Measurements from ENCODE around the gene NELFB. TPM values are rescaled to one million over a fixed set of nuclear protein-coding genes. Genes with fewer than 3 reads are reported as not detected.

The NELFB gene
- total RNA-seq, 3 donors from 2014 or later (not counting 1 experiment from before 2014, with no cell fraction given) = 42.9 to 53.8 (median 52.6) TPM

DNA sequence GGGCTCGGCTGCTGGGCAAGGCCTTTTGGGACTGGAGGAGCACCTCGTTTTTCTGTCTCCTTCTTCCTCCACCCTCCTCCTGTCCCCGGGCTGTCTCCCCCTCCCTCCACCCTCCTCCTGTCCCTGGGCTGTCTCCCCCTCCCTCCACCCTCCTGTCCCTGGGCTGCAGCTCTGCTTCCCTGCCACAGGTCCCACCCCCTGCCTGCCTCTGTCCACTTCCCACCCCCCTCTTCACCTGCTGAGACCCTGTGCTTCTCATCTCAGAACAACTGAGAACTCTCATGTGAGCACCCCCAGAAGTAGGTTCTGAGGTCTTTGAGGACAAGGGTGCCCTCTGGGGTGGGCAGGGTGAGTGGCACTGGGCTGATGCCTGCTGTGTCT lies 16.6 kb downstream of the NELFB start:
- TF ChIP-seq, protein P1, sequence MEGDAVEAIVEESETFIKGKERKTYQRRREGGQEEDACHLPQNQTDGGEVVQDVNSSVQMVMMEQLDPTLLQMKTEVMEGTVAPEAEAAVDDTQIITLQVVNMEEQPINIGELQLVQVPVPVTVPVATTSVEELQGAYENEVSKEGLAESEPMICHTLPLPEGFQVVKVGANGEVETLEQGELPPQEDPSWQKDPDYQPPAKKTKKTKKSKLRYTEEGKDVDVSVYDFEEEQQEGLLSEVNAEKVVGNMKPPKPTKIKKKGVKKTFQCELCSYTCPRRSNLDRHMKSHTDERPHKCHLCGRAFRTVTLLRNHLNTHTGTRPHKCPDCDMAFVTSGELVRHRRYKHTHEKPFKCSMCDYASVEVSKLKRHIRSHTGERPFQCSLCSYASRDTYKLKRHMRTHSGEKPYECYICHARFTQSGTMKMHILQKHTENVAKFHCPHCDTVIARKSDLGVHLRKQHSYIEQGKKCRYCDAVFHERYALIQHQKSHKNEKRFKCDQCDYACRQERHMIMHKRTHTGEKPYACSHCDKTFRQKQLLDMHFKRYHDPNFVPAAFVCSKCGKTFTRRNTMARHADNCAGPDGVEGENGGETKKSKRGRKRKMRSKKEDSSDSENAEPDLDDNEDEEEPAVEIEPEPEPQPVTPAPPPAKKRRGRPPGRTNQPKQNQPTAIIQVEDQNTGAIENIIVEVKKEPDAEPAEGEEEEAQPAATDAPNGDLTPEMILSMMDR (IDR thresholded peaks at IDR 0.05) = no peak
- Mint-ChIP-seq H3K36me3 (no peaks in the 10 kb centered on the region), H3K9me3 (no peaks in the 10 kb centered on the region), H3K4me3 (no peak overlapping the region), H3K27ac (no peak overlapping the region), H3K4me1 (peaks cover 11 to 33% of the 10 kb centered on the region in 2 donors), H3K27me3 (ENCODE audit: low read depth in 2 of 2) (no peaks in the 10 kb centered on the region)
- intact Hi-C loops (cut with micrococcal nuclease) = no loop called here
- WGBS (ENCODE audit: insufficient coverage) = 14% methylated on average over 3 of the region's 3 CpGs
- no peaks in the 10 kb centered on the region for H3K9me3 ChIP-seq (ENCODE audit: control insufficient read depth, insufficient read depth, low read length)
- peaks cover 25% of the 10 kb centered on the region for H3K36me3 ChIP-seq (ENCODE audit: control insufficient read depth, insufficient read depth, low read length)
- H3K4me3 ChIP-seq (ENCODE audit: low read length) = no peak overlapping the region
- ATAC-seq = no peak
- no peak overlapping the region for H3K27ac ChIP-seq (ENCODE audit: low read length)
- H3K27me3 ChIP-seq (ENCODE audit: control insufficient read depth, insufficient read depth, low read length) = no peaks in the 10 kb centered on the region
- no peak for DNase-seq
- H3K4me1 ChIP-seq (ENCODE audit: control insufficient read depth, insufficient read depth, low read length) = peaks cover 39% of the 10 kb centered on the region

DNA sequence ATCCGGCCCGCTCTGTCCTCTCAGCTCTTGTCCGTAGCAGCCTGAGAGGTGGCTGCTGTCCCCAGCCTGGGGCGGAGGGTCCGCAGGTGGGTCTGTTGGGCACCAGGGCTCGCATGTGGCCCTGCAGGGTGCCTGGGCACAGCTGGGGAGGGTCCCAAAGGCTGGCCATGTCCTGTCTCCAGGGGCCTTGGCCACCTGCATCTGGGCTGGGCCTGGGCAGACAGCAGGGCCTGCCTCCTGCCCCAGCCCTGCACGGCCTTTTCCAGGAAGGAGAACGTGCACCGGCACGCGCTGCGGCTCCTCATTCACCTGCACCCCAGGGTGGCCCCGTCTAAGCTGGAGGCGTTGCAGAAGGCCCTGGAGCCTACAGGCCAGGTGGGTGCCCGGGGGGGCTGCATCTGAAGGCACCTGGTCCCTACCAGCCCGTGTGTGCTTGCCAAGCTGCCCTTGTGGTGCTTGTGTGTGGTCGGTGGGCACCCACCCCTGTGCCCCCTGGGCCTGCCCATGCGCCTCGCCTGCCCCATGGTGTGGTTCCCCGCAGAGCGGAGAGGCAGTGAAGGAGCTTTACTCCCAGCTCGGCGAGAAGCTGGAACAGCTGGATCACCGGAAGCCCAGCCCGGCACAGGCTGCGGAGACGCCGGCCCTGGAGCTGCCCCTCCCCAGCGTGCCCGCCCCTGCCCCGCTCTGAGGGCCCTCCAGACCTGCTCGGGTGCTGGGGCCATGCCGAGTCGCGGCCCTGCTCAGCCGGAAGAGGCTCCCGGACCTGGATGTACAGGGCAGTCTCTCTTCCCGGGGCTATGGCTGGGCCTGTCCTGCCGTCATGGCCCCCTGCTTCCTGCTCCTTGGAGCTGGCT lies 17.3 kb downstream of the NELFB start:
- TF ChIP-seq, protein P1 (IDR thresholded peaks at IDR 0.05) = no peak
- no peaks in the 10 kb centered on the region for H3K27me3 Mint-ChIP-seq (ENCODE audit: low read depth in 2 of 2)
- peaks cover 19% of the 10 kb centered on the region for H3K36me3 ChIP-seq (ENCODE audit: control insufficient read depth, insufficient read depth, low read length)
- H3K9me3 ChIP-seq (ENCODE audit: control insufficient read depth, insufficient read depth, low read length) = no peaks in the 10 kb centered on the region
- no peak overlapping the region for H3K4me3 Mint-ChIP-seq
- intact Hi-C loops (cut with micrococcal nuclease) = no loop called here
- no peak overlapping the region for H3K27ac Mint-ChIP-seq
- no peak for DNase-seq
- 93% methylated on average over 39 of the region's 39 CpGs for WGBS (ENCODE audit: insufficient coverage)
- no peaks in the 10 kb centered on the region for H3K36me3 Mint-ChIP-seq
- no peak for ATAC-seq
- H3K9me3 Mint-ChIP-seq = no peaks in the 10 kb centered on the region
- no peaks in the 10 kb centered on the region for H3K27me3 ChIP-seq (ENCODE audit: control insufficient read depth, insufficient read depth, low read length)
- no peak overlapping the region for H3K4me3 ChIP-seq (ENCODE audit: low read length)
- peaks cover 11 to 40% of the 10 kb centered on the region in 2 donors for H3K4me1 Mint-ChIP-seq
- H3K27ac ChIP-seq (ENCODE audit: low read length) = no peak overlapping the region
- peaks cover 46% of the 10 kb centered on the region for H3K4me1 ChIP-seq (ENCODE audit: control insufficient read depth, insufficient read depth, low read length)

DNA sequence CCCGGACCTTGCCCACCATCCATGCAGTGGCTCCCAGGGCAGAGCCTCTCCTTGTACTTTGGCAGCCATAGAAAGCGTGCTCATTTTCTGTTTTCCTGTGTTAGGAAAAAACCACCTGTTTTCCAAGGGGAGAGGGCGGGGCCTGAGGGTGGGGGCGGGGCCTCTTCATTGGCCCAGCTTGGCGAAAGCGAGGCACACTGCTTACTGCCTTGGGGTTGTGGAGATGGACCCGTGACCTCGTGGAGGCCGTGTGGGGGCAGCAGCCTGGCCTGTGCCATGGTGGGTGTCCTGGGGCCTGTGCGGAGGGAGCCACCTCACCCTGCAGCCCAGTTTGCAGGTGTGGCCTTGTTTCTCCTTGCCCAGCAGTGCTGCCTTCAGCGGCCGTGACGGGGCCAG lies 18.0 kb downstream of the NELFB start:
- Histone ChIP-seq H3K27me3 (ENCODE audit: control insufficient read depth, insufficient read depth, low read length) (no peaks in the 10 kb centered on the region), H3K36me3 (ENCODE audit: control insufficient read depth, insufficient read depth, low read length) (peaks cover 15% of the 10 kb centered on the region), H3K4me1 (ENCODE audit: control insufficient read depth, insufficient read depth, low read length) (peaks cover 50% of the 10 kb centered on the region), H3K27ac (ENCODE audit: low read length) (no peak overlapping the region), H3K4me3 (ENCODE audit: low read length) (no peak overlapping the region), H3K9me3 (ENCODE audit: control insufficient read depth, insufficient read depth, low read length) (no peaks in the 10 kb centered on the region)
- H3K27ac Mint-ChIP-seq = no peak overlapping the region
- H3K36me3 Mint-ChIP-seq = no peaks in the 10 kb centered on the region
- ATAC-seq (no peak), DNase-seq (no peak)
- WGBS (ENCODE audit: insufficient coverage) = 94% methylated on average over 13 of the region's 13 CpGs
- no peak overlapping the region for H3K4me3 Mint-ChIP-seq
- no peaks in the 10 kb centered on the region for H3K27me3 Mint-ChIP-seq (ENCODE audit: low read depth in 2 of 2)
- intact Hi-C loops (cut with micrococcal nuclease) = no loop called here
- H3K9me3 Mint-ChIP-seq = no peaks in the 10 kb centered on the region
- peaks cover 11 to 47% of the 10 kb centered on the region in 2 donors for H3K4me1 Mint-ChIP-seq
- TF ChIP-seq, protein P1 (IDR thresholded peaks at IDR 0.05) = no peak

Measured in natural killer cell (primary cell).